HG03196 (cell line): ENCODE results near the gene UPK3B.
A peak's percentile ranks its signal among the peaks of the same experiment; 100 is the strongest.
"Not testable (repeated sequence)": the region's sequence is repeated elsewhere in the genome, so short reads cannot be mapped to it uniquely, and the experiment has no call there.

Experiments used
- ATAC-seq: cut with Tn5 transposase; IDR thresholded peaks from one replicate; pipeline ENCODE4 v1.9.1; 2021; ENCODE audit not compliant: unreplicated experiment

Gene UPK3B

DNA sequence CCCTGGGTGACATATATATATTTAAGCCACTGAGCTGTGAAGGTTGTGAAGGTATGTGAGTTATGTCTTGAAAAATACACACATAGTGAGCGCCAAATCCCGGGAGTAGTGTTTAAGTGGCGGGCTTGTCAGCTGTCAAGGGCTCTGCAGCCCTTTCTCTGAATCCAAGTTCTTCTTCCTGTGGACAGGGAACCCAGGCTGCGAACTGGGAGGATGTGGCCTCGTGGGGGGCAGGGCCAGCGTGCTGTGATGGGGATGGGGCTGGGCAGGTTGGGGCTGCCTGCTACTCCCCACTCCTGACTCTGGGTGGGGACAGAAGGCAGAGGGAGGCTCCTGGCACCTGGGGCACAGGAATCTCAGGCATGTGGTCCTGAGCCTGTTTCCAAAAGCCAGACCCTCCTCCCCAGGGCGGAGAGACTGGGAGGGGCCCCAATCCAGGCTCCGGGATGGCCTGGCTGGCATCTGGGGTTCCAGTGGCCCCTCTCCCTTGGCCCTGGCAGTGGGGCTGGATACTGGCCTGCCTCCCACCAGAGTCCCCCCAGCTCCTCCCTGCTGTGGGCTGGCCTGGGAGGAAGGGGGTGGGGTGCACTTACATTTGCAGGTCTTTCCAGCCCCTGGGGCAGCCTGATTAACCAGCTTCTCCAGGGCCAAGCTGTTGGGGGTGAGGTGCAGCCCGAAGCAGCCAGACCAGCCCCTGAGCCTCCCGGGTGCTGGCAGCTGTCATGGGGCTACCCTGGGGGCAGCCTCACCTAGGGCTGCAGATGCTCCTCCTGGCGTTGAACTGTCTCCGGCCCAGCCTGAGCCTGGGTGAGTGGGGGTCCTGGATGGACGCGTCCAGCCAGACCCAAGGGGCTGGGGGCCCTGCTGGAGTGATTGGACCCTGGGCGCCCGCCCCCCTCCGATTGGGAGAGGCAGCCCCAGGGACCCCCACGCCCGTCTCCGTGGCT is at the start of gene UPK3B:
Gene UPK3B (plus strand): TSS at position 622 of the 947 bp plus-strand sequence. CDS start 101 bp downstream, at position 723.
- ATAC-seq, result no peak

DNA sequence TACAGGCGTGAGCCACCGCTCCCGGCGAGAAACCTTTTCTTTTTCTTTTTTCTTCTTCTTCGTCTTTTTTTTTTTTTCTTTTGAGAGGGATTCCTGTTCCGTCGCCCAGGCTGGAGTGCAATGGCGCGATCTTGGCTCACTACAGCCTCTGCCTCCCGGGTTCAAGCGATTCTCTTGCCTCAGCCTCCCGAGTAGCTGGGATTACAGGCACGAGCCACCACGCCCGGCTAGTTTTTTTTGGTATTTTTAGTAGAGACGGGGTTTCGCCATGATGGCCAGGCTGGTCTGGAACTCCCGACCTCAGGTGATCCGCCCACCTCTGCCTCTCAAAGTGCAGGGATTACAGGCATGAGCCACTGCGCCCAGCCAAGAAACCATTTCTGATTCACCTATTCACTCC is 49.6 kb upstream of the UPK3B start:
- ATAC-seq, result not testable (repeated sequence)

DNA sequence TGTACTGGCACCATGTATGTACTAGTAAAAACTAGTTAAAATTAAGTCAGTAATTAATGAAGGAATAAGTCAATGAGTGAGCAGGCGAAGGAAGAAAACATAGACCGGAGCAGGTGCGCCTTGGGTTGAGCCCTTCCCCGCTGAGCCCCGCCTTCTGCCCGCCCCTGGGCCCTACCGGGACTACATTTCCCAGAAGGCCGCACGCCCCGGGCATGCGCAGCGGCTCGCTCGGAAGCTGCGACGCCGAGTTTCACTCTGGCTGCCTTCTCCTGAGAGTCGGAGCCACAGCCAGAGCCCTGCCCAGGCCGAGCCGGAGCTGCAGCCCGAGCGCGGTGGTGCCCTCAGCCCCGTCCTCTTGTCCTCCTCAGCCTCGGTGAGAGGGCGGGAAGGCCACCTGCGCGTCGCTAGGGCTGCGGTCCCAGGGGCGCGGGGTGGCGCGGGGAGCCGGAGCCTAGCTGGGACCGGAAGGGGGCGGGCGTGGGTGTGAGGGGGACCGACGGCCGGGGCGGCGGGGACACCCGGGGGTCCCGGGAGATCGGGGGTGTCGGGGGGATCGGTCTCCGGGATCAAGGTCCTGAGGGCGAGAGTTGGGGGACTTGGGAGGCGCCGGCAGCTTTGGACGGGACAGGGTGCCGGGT is 48.8 kb upstream of the UPK3B start, which contains the start of gene DTX2:
Gene DTX2 (plus strand): TSS at position 246 of the 638 bp plus-strand sequence. CDS start 18,801 bp downstream, outside the sequence.
- ATAC-seq, result peak; percentile 95

DNA sequence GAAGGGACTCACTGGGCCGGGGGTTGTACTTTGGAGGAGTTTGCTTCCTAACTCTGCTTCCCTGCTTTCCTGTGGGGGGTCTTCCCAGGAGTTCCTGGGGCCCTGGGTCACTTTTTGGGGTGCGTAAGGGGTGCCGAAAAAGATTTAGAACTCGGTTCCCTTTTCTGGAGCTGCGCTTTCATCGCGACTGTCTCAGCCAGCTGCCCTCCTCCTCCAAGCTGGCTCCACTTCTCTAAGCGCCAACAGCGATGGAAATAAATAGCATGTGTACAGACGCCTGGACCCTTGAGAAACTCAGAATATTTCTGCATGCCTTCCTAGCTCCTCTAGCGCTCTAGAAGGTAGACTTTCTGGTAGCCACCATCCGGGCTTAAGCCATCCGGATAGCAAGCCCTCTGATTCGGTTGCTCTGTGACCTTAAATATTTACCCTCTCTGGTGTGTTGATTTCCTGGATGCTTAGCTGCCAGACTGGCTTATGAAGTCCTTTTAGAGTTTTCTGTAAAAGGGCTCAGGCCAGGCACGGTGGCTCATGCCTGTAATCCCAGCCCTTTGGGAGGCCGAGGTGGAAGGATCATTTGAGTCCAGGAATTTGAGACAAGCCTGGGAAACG is 48.0 kb upstream of the UPK3B start:
- ATAC-seq, result not testable (repeated sequence)

DNA sequence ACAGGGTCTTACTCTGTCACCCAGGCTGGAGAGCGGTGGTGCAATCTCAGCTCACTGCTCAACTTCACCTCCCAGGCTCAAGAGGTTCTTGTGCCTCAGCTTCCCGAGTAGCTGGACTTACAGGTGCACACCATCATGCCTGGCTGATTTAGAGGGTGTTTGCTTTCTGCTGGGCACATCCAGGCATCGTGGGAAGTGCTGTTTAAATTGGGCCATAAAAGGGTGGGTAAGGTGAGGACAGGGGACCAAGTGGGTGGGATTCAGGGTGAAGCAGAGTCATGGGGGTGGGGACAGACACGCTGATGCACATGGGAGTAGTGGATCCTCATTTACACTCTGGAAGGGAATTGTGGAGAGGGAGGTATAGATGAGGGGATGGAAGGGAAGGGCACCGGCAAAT is 45.4 kb upstream of the UPK3B start:
- not testable (repeated sequence) for ATAC-seq

DNA sequence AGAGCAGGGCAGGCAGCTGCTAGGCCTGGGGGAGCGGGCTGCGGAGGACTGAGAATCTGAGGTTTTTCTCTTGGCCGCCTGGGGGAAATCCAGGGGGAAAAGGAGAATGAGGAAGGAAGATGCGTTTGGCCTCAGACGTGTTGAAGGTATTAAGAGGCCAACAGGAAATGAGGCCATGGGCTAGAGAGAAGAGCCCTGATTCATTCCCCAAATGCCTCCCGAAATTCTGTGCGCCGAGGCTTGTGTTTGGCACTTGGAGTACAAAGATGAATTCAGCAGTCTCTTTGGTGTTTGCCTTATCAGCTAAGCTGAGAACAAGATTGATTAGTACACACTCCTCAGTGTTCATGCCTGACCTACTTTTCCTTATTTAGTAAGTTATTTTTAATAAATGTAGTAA is 44.4 kb upstream of the UPK3B start:
- ATAC-seq, result not testable (repeated sequence)

DNA sequence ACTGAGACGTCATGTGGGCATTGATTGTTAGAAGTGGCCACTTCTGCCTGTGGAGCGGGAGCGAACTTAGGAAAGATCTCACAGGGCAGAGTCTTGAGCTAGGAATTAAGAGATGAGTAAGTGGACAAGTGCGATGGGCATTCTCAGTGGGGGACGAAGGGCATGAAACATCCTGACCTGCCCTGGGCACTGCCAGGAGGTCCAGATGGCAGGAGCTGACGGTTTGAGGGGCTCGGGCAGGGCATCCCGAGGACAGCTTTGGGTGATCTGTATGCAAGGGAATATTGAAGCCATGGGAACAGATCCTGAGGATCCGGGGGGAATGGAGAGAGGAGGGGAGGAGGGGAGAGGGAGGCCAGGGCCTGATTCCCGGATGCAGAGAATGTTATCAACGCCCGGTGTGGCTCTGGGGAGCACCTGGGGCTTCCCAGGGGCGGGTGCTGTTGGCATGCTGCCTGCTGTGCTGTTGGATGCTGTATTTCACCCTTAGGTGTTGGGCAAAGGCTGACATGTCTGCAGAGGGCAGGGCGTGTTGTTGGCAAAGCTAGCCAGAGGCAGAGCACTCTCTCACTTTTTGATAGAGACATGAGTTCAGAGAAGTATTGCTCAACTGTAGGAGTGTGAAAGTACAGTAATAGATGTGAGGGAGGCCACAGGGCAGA is 42.5 kb upstream of the UPK3B start:
- ATAC-seq, result not testable (repeated sequence)

DNA sequence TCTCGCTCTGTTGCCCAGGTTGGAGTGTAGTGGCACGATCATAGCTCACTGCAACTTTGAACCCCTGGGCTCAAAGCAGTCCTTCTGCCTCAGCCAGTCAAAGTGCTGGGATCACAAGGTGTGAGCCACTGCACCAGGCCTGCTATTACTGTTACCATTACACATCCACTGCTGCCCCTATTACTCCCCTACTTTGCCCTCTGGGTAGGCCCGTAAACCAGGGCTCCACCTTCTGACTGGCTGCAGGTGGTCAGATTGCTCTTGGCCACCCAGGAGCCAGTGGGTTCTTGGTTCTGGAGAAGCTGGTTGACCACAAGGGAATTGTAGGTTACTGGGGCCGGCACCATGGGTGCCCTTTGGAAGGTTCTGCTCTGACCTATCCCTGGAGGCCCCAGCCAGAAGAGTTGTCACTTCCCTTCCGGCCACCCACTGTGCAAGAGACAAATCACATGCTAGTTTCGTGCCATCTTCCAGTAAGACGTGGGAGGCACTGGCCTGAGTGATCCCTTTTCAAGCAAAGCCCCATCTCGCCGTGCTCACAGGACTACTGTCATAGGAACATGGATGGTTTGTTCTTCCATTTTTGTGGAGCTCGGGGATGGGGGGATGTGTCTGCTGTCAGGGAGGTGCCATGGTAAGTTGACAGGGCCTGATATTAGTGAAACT is 38.7 kb upstream of the UPK3B start:
- not testable (repeated sequence) for ATAC-seq

DNA sequence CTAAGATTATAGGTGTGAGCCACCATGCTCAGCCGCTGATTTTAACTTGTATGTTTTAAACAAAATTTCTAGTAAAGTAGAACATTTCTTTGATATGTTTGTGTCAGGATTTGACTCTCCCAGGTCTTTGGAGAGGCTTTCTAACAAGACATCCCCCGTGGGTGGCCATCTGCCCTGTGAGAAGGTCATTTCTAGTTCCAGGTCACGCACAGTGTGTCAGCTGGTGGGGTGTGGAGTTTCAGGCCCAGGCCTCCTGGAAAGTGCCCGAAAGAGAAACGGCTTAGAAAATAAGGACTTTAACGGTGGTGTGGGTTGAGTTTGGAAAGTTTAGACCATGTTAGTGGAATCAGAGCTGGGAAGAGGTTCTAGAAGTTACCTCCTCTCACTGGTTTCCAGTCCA is 37.3 kb upstream of the UPK3B start:
- not testable (repeated sequence) for ATAC-seq

DNA sequence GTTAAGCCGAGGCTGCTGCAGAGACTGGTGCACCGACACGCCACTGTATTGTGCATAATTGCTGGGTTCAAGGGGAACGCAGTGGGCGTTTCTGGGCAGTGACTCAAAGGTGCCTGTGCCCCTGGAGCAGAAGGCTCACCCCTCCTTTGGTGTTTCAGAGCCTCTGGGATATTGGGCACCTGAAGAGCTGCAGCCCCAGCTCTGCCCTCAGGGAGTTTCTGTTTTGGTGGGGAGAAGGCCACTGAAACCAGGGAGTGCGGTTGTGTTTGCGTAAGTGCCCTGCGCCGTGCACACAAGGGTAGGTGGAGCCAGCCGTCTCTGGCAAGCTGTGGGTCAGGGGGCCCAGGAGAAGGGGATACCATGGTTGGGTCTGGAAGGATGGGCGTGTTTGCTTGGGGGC is 34.1 kb upstream of the UPK3B start:
- not testable (repeated sequence) for ATAC-seq

DNA sequence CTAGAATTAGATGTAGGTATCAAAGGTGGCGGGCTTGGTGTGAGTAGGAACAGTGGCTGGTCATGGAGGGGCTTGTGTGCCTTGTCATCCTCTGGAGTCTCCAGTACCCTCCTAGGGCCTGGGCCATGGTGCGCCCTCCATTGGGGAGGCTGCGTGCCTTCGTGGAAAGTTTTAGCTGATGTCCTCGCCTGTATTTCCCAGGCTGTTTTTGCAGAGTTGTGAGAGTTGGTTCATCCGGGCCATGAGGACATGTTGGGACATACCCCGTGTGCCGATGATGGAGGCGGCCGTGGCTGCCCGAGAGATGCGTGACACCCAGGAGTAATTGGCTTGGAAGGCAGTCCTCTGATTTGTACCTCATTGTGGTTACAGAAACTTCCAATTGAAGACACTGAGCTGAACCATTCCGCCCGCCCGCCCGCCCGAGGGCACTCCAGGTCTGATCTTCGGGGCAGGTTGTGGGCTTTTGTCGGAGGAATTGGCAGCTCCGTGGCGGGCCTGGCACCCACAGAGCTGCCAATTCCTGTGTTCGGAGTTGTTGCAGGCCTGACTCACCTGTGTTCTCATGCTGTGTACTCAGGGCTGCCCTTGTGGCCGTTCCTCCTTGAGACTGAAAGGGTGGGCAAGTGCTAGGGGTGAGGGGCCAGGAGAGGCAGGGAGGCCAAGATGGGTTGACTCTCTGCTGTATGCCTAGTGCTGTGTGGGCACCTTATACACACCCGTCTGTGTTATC is 33.4 kb upstream of the UPK3B start:
- not testable (repeated sequence) for ATAC-seq

DNA sequence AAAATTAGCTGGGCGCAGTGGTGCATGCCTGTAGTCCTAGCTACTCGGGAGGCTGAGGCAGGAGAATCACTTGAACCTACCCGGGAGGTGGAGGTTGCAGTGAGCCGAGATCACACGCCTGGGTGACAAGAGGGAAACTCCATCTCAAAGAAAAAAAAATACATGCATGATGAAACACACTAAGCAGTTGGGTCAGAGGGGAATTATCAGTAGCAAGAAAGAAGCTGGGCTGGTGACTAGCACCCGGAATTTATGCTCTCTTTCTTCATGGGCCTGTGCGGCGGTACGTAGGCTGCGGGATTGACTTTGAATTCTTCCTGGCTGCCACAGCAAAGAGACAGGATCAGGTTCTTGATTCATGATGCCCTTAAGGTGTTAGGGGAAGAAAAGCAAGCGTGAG is 30.7 kb upstream of the UPK3B start:
- ATAC-seq, result not testable (repeated sequence)

DNA sequence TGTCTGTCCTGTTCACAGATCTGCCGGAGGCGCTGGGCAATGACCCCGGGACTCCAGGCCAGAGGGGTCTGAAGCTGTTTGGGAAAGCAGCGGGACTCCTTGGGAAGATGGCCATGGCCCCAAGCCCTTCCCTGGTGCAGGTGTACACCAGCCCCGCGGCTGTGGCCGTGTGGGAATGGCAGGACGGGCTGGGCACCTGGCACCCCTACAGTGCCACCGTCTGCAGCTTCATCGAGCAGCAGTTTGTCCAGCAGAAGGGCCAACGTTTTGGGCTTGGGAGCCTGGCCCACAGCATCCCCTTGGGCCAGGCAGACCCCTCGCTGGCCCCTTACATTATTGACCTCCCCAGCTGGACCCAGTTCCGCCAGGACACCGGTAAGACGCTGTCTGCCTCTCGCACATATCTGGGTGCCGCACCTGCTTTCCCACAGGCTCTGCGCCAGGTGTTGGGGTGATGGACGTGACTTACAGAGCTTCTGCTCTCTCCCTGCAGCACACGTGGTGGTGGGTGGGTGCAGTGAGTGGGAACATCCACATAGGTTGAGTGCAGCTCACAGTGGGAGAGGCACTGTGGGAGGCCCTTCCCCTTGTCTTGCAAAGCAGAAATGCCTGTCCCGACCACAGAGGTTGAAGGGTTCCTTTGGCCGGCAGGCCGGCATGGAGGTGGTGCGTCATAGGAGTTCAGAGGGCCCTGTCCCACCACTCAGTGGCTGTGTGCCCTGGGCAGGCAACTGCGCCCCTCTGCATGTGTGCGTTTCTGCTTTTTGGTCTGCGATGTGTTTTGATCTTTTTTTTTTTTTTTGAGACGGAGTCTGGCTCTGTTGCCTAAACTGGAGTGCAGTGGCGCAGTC is 29.7 kb upstream of the UPK3B start:
- ATAC-seq, result not testable (repeated sequence)

DNA sequence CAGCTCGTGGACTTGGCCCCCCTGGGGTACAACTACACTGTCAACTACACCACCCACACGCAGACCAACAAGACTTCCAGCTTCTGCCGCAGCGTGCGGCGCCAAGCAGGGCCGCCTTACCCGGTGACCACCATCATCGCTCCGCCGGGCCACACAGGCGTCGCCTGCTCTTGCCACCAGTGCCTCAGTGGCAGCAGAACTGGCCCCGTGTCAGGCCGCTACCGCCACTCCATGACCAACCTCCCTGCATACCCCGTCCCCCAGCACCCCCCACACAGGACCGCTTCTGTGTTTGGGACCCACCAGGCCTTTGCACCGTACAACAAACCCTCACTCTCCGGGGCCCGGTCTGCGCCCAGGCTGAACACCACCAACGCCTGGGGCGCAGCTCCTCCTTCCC is 27.7 kb upstream of the UPK3B start:
- ATAC-seq, result not testable (repeated sequence)

DNA sequence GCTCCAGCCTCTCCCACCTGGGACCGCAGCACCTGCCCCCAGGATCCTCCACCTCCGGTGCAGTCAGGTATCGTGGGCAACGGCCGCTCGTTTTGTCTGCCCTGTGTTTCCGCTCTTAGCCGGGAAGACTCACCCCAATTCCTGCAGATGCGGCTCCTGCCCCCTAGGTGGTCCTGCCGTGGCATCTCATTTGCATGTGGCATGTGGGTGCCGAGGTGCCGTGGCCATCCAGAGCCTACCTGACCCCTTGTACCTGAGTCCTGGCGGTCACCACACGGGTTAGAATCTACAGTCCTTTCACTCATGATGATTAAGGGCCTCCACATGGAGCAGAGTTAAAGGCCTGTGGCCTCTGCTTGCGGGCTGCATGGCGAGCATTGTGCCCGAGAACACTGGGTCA is 27.3 kb upstream of the UPK3B start:
- ATAC-seq, result not testable (repeated sequence)

DNA sequence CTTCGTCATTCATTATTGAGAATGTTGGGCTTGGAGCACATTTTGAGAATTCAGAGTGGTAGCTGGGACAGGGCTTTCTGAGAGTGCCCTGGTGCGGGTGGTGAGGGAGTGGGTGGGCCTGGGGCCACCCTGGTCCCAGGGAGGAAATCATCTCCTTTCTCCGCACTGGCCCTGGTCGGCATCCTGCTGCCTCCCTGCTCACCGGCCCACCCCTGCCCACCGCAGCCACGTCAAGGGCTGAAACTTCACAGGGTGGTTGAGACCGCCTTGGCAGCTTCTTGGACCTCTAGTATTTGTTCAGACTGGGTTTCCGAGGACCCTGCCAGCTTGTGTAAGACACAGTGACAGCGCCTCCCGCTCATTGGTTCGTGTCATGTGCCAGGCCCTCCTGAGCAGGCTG is 25.9 kb upstream of the UPK3B start:
- ATAC-seq, result not testable (repeated sequence)

DNA sequence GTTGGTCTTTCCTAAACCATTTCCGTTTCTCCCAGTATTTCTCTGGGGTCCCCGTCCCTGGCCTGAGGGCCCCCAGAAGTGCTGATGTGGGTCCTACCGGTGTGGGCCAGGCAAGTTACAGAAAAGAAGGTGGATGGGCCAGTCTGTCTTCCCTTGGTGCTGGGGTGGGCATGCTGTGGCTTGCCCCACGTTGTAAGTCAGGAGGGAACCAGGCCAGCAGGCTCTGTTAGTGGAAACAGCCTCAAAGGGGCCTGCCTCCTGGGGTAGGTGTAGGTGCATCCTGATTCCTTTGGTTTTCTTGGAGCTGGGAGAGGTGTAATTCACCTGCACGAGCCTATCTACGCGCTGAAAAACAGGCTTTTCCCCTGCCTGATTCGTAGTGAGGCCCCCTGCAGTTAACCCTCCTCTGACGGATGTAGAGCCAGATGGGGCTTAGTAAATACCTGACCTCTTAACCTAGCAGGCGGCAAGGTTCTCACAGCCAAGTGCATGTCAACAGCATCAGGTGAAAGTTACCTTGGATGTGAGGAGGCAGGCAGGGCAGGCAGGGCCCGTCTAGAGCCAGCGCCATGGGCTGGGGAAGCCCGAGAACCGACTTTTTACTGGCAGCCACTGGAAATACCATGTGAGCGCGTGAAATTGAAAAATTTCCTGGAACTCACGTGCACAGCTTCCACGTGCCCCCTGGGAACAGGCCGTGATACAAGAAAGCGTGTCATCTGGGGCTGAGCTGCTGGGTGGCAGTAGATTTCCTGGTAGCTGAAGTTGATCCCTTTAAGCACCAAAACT is 24.3 kb upstream of the UPK3B start:
- ATAC-seq, result peak; percentile 20

DNA sequence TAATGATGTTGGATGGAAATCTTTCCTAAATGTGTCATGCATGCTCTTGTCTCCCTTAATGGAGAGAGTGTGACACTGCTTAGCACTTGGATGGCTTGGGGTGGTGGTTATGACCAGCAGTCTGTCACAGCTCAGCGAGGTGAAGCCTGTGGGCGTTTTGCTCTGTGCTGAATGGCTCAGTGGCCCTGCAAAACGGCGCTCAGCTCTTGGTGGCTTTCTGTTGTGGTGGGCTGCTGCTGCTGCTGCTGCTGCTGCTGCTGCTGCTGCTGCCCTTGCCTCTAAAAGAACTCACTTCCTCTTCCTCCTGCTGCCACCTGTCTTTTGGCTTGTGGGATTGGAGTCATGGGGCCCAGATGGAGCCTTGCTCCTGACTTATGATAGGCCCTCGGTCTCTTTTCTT is 23.7 kb upstream of the UPK3B start:
- ATAC-seq, result peak; percentile 98
